ENCODE data around the gene FBXO45.
"Not testable (repeated sequence)": the region's sequence is repeated elsewhere in the genome, so short reads cannot be mapped to it uniquely, and the experiment has no call there.

FBXO45 gene

DNA sequence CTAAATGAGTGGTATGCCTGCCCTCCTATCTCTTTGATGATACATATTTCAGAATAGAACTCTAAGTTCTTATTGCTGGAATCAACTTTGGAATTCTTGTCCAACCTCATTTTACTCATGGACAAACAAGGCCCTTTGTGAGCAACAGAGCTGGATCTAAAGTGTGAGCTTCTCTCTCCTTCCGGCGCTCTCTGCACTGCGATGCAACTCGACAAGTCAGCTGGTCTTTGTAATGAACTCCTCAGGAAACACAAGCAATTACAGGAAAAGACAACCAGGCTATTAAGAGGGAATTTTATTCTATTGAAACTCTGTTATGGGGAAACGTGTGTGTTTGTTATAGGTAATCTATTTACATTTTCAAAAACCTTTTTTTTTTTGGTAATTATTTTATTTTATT is 50.8 kb downstream of the FBXO45 start:
- Histone ChIP-seq H3K27ac (ENCODE audit: low read length) (peak overlapping the region; percentile 40), H3K9me3 (ENCODE audit: control insufficient read depth in 1 of 2, low read length in 2 of 2) (no peaks in the 10 kb centered on the region), H3K27me3 (ENCODE audit: low read depth, low read length) (no peaks in the 10 kb centered on the region), H3K36me3 (ENCODE audit: control insufficient read depth in 1 of 2, insufficient read depth in 2 of 2, low read length in 2 of 2) (no peaks in the 10 kb centered on the region), H3K4me3 (ENCODE audit: low read depth in 1 of 2, low read length in 2 of 2) (no peak overlapping the region), H3K4me1 (ENCODE audit: control insufficient read depth in 1 of 2, insufficient read depth in 2 of 2, low read length in 2 of 2) (peaks cover 8 to 13% of the 10 kb centered on the region in 2 donors)

DNA sequence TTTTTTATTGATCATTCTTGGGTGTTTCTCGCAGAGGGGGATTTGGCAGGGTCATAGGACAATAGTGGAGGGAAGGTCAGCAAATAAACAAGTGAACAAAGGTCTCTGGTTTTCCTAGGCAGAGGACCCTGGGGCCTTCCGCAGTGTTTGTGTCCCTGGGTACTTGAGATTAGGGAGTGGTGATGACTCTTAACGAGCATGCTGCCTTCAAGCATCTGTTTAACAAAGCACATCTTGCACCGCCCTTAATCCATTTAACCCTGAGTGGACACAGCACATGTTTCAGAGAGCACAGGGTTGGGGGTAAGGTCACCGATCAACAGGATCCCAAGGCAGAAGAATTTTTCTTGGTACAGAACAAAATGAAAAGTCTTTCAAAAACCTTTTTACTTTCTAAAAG is 51.2 kb downstream of the FBXO45 start:
- Histone ChIP-seq H3K27ac (ENCODE audit: low read length) (peak overlapping the region; percentile 76), H3K4me1 (ENCODE audit: control insufficient read depth in 1 of 2, insufficient read depth in 2 of 2, low read length in 2 of 2) (peaks cover 8 to 13% of the 10 kb centered on the region in 2 donors)
- not testable (repeated sequence) for H3K36me3 ChIP-seq (ENCODE audit: control insufficient read depth in 1 of 2, insufficient read depth in 2 of 2, low read length in 2 of 2); H3K9me3 ChIP-seq (ENCODE audit: control insufficient read depth in 1 of 2, low read length in 2 of 2); H3K4me3 ChIP-seq (ENCODE audit: low read depth in 1 of 2, low read length in 2 of 2); H3K27me3 ChIP-seq (ENCODE audit: low read depth, low read length)

DNA sequence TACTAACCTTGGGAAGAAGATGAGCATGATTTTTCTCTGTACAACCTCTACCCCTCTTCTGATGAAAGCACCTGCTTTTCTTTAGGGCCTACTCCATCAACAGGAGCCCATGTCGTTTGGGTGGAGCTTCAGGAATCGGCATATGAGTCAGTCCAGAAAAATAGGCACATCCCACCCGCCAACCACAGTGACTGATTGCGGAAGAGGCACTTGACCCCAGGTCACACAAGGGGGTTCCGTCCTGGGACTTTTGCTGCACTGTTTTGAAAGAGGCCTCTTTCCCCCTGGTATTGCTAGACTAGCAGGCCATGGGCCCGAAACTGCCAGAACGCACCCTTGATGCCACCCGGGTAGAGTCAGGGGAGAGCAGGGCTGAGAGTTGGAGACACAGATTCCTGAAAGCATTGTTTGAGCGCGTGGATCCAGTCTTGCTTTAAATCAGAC is 51.7 kb downstream of the FBXO45 start:
- H3K9me3 ChIP-seq (ENCODE audit: control insufficient read depth in 1 of 2, low read length in 2 of 2), result no peaks in the 10 kb centered on the region
- peaks cover 8 to 13% of the 10 kb centered on the region in 2 donors for H3K4me1 ChIP-seq (ENCODE audit: control insufficient read depth in 1 of 2, insufficient read depth in 2 of 2, low read length in 2 of 2)
- H3K36me3 ChIP-seq (ENCODE audit: control insufficient read depth in 1 of 2, insufficient read depth in 2 of 2, low read length in 2 of 2), result no peaks in the 10 kb centered on the region
- no peak overlapping the region for H3K4me3 ChIP-seq (ENCODE audit: low read depth in 1 of 2, low read length in 2 of 2)
- no peaks in the 10 kb centered on the region for H3K27me3 ChIP-seq (ENCODE audit: low read depth, low read length)
- peak overlapping the region; percentile 76 for H3K27ac ChIP-seq (ENCODE audit: low read length)

DNA sequence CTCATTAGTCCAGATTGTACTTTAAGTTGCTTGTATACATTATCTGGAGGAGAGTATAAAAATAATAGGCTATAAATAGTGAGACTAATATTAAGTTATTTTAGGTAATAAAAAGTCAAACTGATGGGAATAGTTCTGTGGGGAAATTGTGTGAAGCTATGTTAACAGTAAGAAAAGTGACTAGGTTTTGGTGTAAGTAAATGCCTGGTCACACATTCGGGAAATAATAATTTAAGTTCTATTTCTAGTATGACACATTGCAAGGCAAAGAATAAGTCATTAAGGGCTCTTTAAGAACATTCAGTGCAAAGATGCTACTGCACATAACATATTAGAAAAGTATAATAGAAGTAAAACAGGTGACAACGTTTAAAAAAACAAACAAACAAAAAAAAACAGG is 52.2 kb downstream of the FBXO45 start:
- no peak overlapping the region for H3K4me3 ChIP-seq (ENCODE audit: low read depth in 1 of 2, low read length in 2 of 2)
- H3K4me1 ChIP-seq (ENCODE audit: control insufficient read depth in 1 of 2, insufficient read depth in 2 of 2, low read length in 2 of 2), result peaks cover 8 to 13% of the 10 kb centered on the region in 2 donors
- peak overlapping the region; percentile 76 for H3K27ac ChIP-seq (ENCODE audit: low read length)
- H3K36me3 ChIP-seq (ENCODE audit: control insufficient read depth in 1 of 2, insufficient read depth in 2 of 2, low read length in 2 of 2), result no peaks in the 10 kb centered on the region
- H3K9me3 ChIP-seq (ENCODE audit: control insufficient read depth in 1 of 2, low read length in 2 of 2), result no peaks in the 10 kb centered on the region
- H3K27me3 ChIP-seq (ENCODE audit: low read depth, low read length), result no peaks in the 10 kb centered on the region

DNA sequence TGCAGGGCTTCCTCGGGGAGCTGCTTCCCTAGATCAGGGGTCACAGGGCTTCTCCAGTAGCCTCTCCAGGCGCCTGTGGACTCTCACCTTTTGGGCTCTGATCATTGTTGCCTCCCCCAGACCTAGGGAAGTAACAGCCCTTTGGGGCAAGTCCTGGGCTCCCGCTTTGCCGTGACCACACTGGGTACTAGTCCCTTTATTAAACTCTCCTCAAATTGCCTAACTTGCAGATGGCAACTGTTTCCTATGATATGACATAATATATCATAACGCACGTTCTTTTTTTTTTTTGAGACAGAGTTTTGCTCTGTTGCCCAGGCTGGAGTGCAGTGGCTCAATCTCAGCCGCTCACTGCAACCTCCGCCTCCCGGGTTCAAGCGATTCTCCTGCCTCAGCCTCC is 53.2 kb downstream of the FBXO45 start:
- Histone ChIP-seq H3K27ac (ENCODE audit: low read length) (no peak overlapping the region), H3K36me3 (ENCODE audit: control insufficient read depth in 1 of 2, insufficient read depth in 2 of 2, low read length in 2 of 2) (no peaks in the 10 kb centered on the region), H3K4me1 (ENCODE audit: control insufficient read depth in 1 of 2, insufficient read depth in 2 of 2, low read length in 2 of 2) (peaks cover 8 to 13% of the 10 kb centered on the region in 2 donors), H3K9me3 (ENCODE audit: control insufficient read depth in 1 of 2, low read length in 2 of 2) (no peaks in the 10 kb centered on the region), H3K4me3 (ENCODE audit: low read depth in 1 of 2, low read length in 2 of 2) (no peak overlapping the region), H3K27me3 (ENCODE audit: low read depth, low read length) (no peaks in the 10 kb centered on the region)

DNA sequence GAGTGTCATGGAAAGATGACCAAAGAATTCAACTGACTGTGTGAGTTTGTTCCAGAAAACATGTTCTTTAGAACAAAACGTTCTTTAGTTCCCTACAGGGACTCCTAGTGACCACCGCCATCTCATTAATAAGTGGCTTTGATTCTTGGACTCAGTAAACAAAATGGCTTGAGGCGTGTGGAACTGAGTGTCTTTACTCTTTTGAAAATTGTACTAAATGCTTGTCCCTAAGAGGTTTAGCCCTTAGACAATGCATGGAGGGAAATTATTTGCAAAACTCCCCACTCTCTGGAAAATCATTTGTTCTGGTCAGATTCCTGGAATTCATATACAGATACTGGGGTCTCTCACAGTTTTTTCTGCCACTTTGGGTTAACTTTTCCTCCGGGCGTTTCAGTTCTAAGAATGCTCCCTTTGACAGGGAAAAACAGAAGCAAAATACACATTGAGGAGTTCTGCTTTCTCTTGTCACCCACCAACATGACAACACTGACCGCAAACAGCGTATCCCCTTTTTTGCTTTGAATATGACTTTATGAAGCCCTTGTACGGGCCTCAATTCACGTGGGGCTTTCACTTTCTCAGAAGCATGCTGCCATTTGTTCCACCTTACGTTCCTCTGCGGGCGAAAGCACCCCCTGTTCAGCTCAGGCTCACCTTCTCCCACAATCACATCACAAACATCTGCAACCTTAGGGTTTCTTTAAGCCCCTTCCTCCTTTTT is 55.8 kb downstream of the FBXO45 start:
- no peaks in the 10 kb centered on the region for H3K9me3 ChIP-seq (ENCODE audit: control insufficient read depth in 1 of 2, low read length in 2 of 2)
- H3K27ac ChIP-seq (ENCODE audit: low read length), result peak overlapping the region; percentile 68
- H3K36me3 ChIP-seq (ENCODE audit: control insufficient read depth in 1 of 2, insufficient read depth in 2 of 2, low read length in 2 of 2), result no peaks in the 10 kb centered on the region
- H3K4me3 ChIP-seq (ENCODE audit: low read depth in 1 of 2, low read length in 2 of 2), result peak overlapping the region in 1 of 2 donors; percentile 4
- H3K4me1 ChIP-seq (ENCODE audit: control insufficient read depth in 1 of 2, insufficient read depth in 2 of 2, low read length in 2 of 2), result peaks cover 8 to 9% of the 10 kb centered on the region in 2 donors
- H3K27me3 ChIP-seq (ENCODE audit: low read depth, low read length), result no peaks in the 10 kb centered on the region

DNA sequence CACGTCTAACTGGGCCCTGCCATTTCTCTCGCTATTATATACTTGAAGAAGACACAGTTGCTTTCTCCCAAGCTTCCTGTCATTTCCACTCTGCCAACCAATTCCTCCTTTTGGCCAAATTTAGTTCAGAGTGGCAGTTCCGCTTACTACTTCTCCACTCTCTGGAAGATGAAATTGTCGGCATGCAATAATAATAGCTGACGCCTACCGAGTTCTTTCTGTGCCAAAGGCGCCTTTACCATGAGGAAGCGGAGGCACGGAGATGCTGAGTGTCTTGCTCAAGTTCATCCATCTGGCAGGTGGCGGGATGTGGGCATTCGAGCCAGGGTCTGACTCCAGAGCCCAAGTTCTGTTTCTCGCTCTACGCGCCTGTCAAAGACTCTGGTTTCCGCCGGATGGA is 56.4 kb downstream of the FBXO45 start:
- Histone ChIP-seq H3K27me3 (ENCODE audit: low read depth, low read length) (no peaks in the 10 kb centered on the region), H3K27ac (ENCODE audit: low read length) (peak overlapping the region; percentile 68), H3K36me3 (ENCODE audit: control insufficient read depth in 1 of 2, insufficient read depth in 2 of 2, low read length in 2 of 2) (no peaks in the 10 kb centered on the region), H3K4me1 (ENCODE audit: control insufficient read depth in 1 of 2, insufficient read depth in 2 of 2, low read length in 2 of 2) (peaks cover 7% of the 10 kb centered on the region in 2 donors), H3K4me3 (ENCODE audit: low read depth in 1 of 2, low read length in 2 of 2) (peak overlapping the region in 1 of 2 donors; percentile 4), H3K9me3 (ENCODE audit: control insufficient read depth in 1 of 2, low read length in 2 of 2) (no peaks in the 10 kb centered on the region)

DNA sequence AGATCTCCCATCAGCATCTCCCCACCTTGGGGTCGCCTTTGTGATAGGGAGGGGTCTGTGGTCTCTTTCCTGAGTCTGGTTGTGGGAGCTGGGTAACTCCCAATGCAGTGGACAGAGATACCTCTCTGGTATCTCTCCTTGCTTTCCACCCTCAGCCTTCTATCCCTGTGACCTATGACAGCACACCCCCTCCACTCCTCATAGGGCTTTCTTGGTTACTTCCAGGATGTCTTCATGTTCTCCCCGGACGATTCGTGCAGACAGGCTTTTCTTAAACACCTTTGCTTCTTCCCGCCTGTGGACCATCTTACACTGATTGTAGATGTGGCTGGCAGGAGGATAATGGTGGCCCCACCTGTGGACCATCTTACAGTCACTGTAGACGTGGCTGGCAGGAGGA is 56.9 kb downstream of the FBXO45 start:
- Histone ChIP-seq H3K4me1 (ENCODE audit: control insufficient read depth in 1 of 2, insufficient read depth in 2 of 2, low read length in 2 of 2) (peaks cover 2 to 3% of the 10 kb centered on the region in 2 donors), H3K9me3 (ENCODE audit: control insufficient read depth in 1 of 2, low read length in 2 of 2) (no peaks in the 10 kb centered on the region), H3K27ac (ENCODE audit: low read length) (no peak overlapping the region), H3K36me3 (ENCODE audit: control insufficient read depth in 1 of 2, insufficient read depth in 2 of 2, low read length in 2 of 2) (no peaks in the 10 kb centered on the region), H3K4me3 (ENCODE audit: low read depth in 1 of 2, low read length in 2 of 2) (no peak overlapping the region), H3K27me3 (ENCODE audit: low read depth, low read length) (no peaks in the 10 kb centered on the region)

DNA sequence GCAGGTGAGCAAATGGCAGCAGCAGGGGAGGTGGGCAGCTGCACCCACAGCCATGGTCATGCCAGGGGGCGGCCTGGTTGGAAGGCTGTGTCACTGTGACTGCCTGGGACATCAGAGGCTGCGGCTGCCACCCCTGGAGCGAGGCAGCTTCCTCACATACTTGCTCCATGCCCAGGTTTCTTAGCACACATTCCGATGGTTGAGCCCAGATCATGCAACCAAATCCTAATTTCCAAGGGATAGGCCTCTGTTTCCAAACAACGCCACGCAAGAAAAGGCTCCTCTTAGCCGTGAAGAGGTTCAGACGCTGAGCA is 59.4 kb downstream of the FBXO45 start:
- no peaks in the 10 kb centered on the region for H3K36me3 ChIP-seq (ENCODE audit: control insufficient read depth in 1 of 2, insufficient read depth in 2 of 2, low read length in 2 of 2)
- no peak overlapping the region for H3K4me3 ChIP-seq (ENCODE audit: low read depth in 1 of 2, low read length in 2 of 2)
- no peaks in the 10 kb centered on the region for H3K27me3 ChIP-seq (ENCODE audit: low read depth, low read length)
- peaks cover 0 to 8% of the 10 kb centered on the region in 2 donors for H3K4me1 ChIP-seq (ENCODE audit: control insufficient read depth in 1 of 2, insufficient read depth in 2 of 2, low read length in 2 of 2)
- no peaks in the 10 kb centered on the region for H3K9me3 ChIP-seq (ENCODE audit: control insufficient read depth in 1 of 2, low read length in 2 of 2)
- H3K27ac ChIP-seq (ENCODE audit: low read length), result no peak overlapping the region

DNA sequence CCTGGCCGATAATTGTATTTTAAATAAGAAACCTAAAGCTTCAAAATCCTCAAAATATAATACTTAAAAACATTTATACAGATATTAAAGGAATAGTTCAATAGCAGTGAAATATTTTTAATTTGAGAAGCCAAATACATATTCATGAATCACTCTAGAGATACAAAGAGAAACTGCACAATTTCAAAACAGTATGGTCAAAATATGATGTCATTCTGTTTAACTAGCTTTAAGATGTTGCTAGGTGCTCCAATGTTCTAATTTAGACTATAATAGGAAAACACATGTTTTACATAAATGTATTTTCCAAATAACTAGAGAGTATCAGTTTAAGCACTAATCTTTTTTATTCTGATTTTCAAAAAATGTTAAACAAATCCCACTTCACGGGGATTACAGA is 60.8 kb downstream of the FBXO45 start:
- Histone ChIP-seq H3K36me3 (ENCODE audit: control insufficient read depth in 1 of 2, insufficient read depth in 2 of 2, low read length in 2 of 2) (no peaks in the 10 kb centered on the region), H3K4me3 (ENCODE audit: low read depth in 1 of 2, low read length in 2 of 2) (no peak overlapping the region), H3K27ac (ENCODE audit: low read length) (no peak overlapping the region), H3K27me3 (ENCODE audit: low read depth, low read length) (no peaks in the 10 kb centered on the region), H3K9me3 (ENCODE audit: control insufficient read depth in 1 of 2, low read length in 2 of 2) (no peaks in the 10 kb centered on the region), H3K4me1 (ENCODE audit: control insufficient read depth in 1 of 2, insufficient read depth in 2 of 2, low read length in 2 of 2) (peaks cover 0 to 16% of the 10 kb centered on the region in 2 donors)

DNA sequence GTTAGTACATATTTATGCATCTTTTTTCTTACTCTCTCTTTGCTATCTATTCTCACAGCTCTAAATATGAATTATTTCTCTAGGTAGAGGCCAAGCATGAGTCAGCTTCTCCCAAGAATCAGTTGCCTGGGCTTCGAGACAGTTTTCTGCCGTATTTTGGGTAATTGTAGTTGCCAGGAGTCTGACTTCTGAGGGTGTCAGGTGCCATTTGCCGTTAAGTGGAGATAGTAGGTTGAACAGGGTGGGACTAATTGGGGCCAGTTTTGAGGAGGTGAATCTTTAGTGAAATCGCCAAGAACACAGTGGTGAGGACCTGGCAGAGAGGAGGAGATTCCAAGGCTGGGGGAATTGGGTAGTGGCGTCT is 63.2 kb downstream of the FBXO45 start:
- H3K9me3 ChIP-seq (ENCODE audit: control insufficient read depth in 1 of 2, low read length in 2 of 2), result no peaks in the 10 kb centered on the region
- peak overlapping the region; percentile 81 for H3K27ac ChIP-seq (ENCODE audit: low read length)
- H3K4me1 ChIP-seq (ENCODE audit: control insufficient read depth in 1 of 2, insufficient read depth in 2 of 2, low read length in 2 of 2), result peaks cover 0 to 16% of the 10 kb centered on the region in 2 donors
- peak overlapping the region; percentile 63 to 76 for H3K4me3 ChIP-seq (ENCODE audit: low read depth in 1 of 2, low read length in 2 of 2)
- no peaks in the 10 kb centered on the region for H3K27me3 ChIP-seq (ENCODE audit: low read depth, low read length)
- no peaks in the 10 kb centered on the region for H3K36me3 ChIP-seq (ENCODE audit: control insufficient read depth in 1 of 2, insufficient read depth in 2 of 2, low read length in 2 of 2)
